HUES48 (cell line): ENCODE measurements around the gene ADAMTS4.
"Not testable (repeated sequence)": the region's sequence is repeated elsewhere in the genome, so short reads cannot be mapped to it uniquely, and the experiment has no call there.

Source experiments
- H3K27ac ChIP-seq: one replicate; pipeline ENCODE4 v1.7.0; 2013; ENCODE audit warnings: low read depth, low read length, inconsistent platforms
- H3K27me3 ChIP-seq: 2 replicates; pipeline ENCODE4 v1.6.1; 2013; ENCODE audit warnings: mild to moderate bottlenecking, low read length; ENCODE audit not compliant: control insufficient read depth, insufficient read depth
- H3K36me3 ChIP-seq: 2 replicates; pipeline ENCODE4 v1.6.1; 2013; ENCODE audit warnings: low read length; ENCODE audit not compliant: control insufficient read depth, insufficient read depth
- H3K4me1 ChIP-seq: 2 replicates; pipeline ENCODE4 v1.6.1; 2013; ENCODE audit warnings: mild to moderate bottlenecking, low read length; ENCODE audit not compliant: control insufficient read depth, insufficient read depth
- H3K4me3 ChIP-seq: 2 replicates; pipeline ENCODE4 v1.5.1; 2013; ENCODE audit warnings: mild to moderate bottlenecking, low read depth, low read length
- H3K9ac ChIP-seq: 2 replicates; pipeline ENCODE4 v1.6.1; 2013; ENCODE audit warnings: mild to moderate bottlenecking, low read depth, low read length, moderate library complexity
- H3K9me3 ChIP-seq: 2 replicates; pipeline ENCODE4 v1.6.1; 2013; ENCODE audit warnings: low read length; ENCODE audit not compliant: control insufficient read depth, insufficient read depth

The ADAMTS4 gene

DNA sequence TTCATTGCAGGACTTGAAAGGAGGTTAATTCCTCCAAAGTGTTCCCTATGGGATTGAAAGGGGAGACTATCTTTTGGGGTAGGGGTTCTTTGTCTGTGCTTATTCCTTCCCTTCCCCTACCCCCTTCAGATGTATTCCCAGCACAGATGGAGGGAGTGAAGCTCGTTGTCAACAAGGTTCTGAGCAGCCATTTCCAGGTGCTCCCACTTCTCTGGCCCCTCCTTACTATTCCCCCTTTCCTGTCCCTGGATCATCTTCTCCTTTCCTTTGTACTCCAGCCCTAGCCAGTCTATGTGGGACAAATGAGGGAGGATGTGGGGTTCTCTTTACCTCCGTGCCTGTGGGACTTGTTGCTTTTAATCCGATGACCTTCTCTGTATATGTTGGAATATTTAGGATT lies 27.9 kb upstream of the ADAMTS4 start:
- H3K9me3 ChIP-seq: no peaks in the 10 kb centered on the region
- H3K4me1 ChIP-seq: peaks cover 15% of the 10 kb centered on the region
- peak overlapping the region; percentile 23; the same call in 1 of the 2 replicates for H3K9ac ChIP-seq
- H3K27me3 ChIP-seq: no peaks in the 10 kb centered on the region
- peak overlapping the region; percentile 86 for H3K4me3 ChIP-seq
- peak overlapping the region; percentile 1 for H3K27ac ChIP-seq
- peaks cover 25% of the 10 kb centered on the region for H3K36me3 ChIP-seq

DNA sequence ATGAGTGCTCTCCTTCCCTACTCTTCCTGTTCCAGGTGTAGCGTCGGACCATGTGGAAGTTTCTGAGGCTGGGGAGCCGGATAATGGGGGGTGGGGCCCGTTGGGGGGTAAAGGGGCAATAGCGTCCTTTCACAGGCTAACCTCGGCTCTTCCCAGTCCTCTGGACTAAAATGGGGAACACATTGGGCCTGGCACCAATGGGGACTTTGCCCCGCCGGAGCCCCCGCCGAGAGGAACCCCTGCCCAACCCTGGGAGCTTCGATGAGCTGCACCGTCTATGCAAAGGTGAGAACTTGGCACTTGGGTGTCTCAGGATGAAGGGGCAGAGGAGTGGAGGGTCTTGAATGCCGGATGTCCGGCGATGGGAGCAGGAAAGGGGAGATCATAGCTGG lies 27.5 kb upstream of the ADAMTS4 start:
- H3K36me3 ChIP-seq: peaks cover 25% of the 10 kb centered on the region
- no peaks in the 10 kb centered on the region for H3K9me3 ChIP-seq
- peak overlapping the region; percentile 7 for H3K27ac ChIP-seq
- H3K9ac ChIP-seq: peak overlapping the region; percentile 54; the same call in 1 of the 2 replicates
- peak overlapping the region; percentile 86 for H3K4me3 ChIP-seq
- no peaks in the 10 kb centered on the region for H3K27me3 ChIP-seq
- H3K4me1 ChIP-seq: peaks cover 15% of the 10 kb centered on the region

DNA sequence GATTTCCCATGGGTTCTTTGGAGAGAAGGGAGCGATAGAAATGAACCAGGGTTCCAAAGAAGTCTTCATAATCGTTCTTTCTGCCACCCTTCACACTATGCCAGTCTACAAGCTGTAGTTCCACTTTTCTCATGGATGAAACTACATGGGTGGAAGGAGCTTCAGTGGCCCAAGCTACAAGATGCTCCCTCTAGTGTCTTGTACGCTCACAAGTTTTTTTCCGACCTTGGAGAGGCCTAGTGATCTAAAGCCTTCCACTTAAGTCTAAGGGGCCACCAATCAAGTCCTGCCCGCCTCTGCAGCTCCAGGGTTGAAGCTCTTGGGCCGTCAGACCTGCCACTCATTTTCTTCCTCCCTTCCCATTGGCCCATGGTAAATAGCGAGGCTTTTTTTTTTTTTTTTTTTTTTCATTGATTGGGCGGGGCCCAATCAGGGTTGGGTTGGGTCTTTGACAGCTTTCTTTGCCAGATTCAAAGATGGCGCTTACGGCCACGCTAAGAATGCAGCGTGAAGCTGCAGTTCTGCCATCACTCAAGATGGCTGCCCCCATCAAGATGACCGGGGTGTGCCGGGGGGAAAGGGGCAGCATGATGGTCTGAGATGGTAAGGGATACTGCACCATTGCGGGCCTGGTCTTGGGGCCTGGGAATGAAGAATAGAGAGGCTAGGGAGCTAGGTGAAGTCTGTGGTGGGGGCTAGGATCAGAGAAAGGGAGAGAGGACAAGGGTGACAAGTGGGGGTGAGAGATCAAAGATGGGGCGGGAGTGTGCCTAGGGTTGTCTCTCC lies 26.9 kb upstream of the ADAMTS4 start, which contains the start of gene TOMM40L:
TSS of gene TOMM40L (plus strand) at position 527 of the 786 bp plus-strand sequence. CDS start 430 bp downstream, outside the sequence.
- peak within 1 kb of the TSS; percentile 86 for H3K4me3 ChIP-seq
- H3K36me3 ChIP-seq: peaks cover 25% of the 10 kb centered on the region

DNA sequence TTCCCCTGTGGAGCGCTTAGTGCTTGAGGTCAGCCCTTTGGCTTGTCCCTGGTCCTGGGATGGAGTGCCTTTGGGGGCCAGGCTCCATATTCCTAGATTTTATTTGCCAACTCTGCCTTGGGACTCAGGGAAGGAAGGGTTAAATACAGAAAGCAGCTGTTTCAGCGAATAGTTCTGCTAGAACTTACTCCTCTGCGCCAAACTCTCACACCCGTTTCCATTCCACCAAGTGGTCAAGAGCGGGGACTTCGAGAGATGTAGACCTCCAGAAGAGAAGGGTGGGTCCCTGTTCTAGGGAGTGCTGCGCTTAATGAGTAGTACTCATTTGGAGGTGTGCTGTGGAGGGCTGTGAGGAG lies 26.3 kb upstream of the ADAMTS4 start:
- Histone ChIP-seq H3K4me1 (peaks cover 15% of the 10 kb centered on the region), H3K27ac (peak overlapping the region; percentile 30), H3K36me3 (peaks cover 23% of the 10 kb centered on the region), H3K27me3 (no peaks in the 10 kb centered on the region), H3K4me3 (no peak overlapping the region), H3K9me3 (no peaks in the 10 kb centered on the region), H3K9ac (no peak overlapping the region)

More for the DNA sequence above, 26.9 kb upstream of the ADAMTS4 start, which contains the start of gene TOMM40L:
- H3K4me1 ChIP-seq: peaks cover 15% of the 10 kb centered on the region
- H3K27me3 ChIP-seq: no peaks in the 10 kb centered on the region
- H3K27ac ChIP-seq: peak within 1 kb of the TSS; percentile 30
- peak within 1 kb of the TSS; percentile 54; the same call in 1 of the 2 replicates for H3K9ac ChIP-seq
- no peaks in the 10 kb centered on the region for H3K9me3 ChIP-seq

DNA sequence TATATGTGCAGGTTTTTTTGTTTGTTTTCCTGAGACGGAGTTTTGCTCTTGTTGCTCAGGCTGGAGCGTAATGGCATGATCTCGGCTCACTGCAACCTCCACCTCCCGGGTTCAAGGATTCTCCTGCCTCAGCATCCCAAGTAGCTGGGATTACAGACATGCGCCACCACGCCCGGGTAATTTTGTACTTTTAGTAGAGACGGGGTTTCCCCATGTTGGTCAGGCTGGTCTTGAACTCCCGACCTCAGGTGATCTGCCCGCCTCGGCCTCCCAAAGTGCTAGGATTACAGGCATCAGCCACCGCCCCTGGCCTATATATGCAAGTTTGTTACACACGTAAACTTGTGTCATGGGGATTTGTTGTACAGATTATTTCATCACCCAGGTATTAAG lies 25.8 kb upstream of the ADAMTS4 start:
- Histone ChIP-seq H3K4me1 (peaks cover 15% of the 10 kb centered on the region), H3K36me3 (peaks cover 18% of the 10 kb centered on the region)
- H3K4me3 ChIP-seq, H3K27me3 ChIP-seq, H3K9me3 ChIP-seq, H3K9ac ChIP-seq, H3K27ac ChIP-seq: not testable (repeated sequence)

DNA sequence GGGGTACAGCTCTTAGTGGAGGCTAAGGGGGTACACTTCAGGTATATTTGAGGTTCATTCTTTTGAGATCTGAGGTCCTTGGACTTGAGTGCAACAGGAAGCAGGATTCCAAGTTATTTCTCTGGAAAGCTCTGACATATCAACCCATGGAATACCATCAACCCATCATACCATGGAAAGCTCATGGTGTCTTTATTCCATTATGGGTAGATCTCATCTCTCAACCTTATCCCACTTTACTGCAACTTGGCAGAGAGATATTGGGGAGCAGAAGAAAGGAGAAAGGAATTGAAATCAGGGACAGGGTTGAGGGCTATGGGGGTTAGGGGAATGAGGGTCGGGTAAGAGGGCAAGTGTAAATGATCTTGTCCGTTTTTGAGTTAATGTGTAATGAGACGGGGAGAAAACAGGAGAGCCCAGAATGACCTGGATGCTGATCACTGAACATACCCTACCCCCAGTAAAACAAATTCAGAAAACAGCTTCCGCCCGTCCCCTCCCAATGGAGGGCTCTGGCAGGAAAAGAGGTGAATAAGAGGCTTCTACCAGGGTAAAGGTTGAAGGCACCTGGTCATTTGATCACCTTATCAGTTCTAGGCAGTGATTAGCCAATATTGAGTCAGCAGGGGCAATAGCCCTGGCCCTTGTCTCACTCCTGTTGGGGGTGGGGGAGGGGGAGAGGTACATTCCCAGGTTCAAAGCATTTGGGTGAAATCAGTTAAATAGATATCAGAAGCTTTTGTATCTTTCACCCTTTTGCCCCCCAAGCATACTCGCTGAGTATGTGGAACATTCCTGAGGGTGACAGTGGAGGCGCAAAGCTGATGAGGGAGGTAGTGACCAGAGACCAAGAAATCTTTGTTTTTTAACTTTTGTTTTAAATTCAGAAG lies 25.2 kb upstream of the ADAMTS4 start:
- H3K9ac ChIP-seq: no peak overlapping the region
- no peaks in the 10 kb centered on the region for H3K9me3 ChIP-seq
- peaks cover 15% of the 10 kb centered on the region for H3K4me1 ChIP-seq
- no peaks in the 10 kb centered on the region for H3K27me3 ChIP-seq
- H3K4me3 ChIP-seq: no peak overlapping the region
- H3K36me3 ChIP-seq: peaks cover 11% of the 10 kb centered on the region
- H3K27ac ChIP-seq: no peak overlapping the region

DNA sequence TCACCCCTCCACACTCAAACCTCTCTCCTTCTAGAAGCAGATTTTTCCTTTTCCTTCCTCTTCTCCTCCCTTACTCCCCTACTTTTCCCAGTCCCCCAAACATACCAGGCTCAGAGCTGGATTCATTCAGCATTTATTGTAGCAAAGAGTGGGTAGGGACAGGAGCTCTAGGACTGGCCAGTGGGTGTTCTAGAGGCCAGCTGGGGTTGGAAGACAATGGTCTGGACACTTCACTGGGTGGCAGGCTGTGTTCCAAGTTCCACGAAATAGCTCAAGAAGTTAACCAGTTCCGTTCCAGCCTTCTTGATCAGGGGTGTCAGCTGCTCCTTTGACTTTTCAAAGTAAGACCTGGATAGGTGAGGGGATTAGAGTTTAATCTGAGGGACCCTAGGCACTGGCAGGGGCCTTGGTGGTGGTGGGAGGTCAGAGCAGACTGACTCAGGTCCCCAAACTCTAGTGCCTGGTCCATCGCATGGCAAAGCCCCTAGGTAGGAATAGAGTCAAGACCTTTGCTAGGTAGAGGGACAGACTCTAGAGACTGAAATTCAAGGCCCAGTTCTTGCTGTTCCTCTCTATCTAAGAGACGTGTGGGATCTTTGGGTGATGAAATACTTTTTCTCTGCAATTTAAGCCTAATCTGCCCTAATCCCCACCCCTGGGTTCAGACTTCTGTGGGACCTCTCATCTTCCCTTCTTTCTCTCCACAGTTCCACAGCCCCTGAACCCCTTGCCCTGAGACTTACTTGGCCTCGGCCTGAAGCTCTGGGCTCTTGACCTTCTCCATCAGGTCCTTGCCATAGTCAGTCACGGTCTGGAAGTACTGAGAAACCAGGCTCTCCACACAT lies 23.5 kb upstream of the ADAMTS4 start:
- H3K27me3 ChIP-seq: no peaks in the 10 kb centered on the region
- H3K36me3 ChIP-seq: no peaks in the 10 kb centered on the region
- no peak overlapping the region for H3K9ac ChIP-seq
- H3K27ac ChIP-seq: no peak overlapping the region
- H3K4me3 ChIP-seq: no peak overlapping the region
- H3K4me1 ChIP-seq: peaks cover 17% of the 10 kb centered on the region; the same call in 1 of the 2 replicates
- H3K9me3 ChIP-seq: no peaks in the 10 kb centered on the region

DNA sequence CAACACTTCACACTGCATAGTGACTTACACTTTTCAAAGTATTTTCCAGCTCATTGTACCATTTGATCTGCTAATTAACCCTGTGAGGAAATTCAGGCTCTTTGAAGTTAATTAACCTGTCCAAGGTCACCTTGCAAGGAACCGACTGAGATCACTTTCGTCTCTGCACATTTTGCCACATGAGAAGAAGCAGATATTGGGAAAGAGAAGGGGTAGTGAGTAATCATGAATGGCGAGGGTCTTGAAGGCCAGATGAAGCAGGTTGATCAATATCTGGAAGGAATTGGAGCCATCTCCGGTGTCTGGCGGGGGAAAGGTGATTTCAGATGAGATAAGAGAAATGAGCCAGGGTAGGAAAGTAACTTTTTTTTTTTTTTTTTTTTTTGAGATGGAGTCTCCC lies 21.1 kb upstream of the ADAMTS4 start:
- H3K9me3 ChIP-seq: no peaks in the 10 kb centered on the region
- peaks cover 6% of the 10 kb centered on the region; the same call in 1 of the 2 replicates for H3K4me1 ChIP-seq
- H3K4me3 ChIP-seq: no peak overlapping the region
- no peaks in the 10 kb centered on the region for H3K27me3 ChIP-seq
- H3K9ac ChIP-seq: no peak overlapping the region
- peaks cover 6% of the 10 kb centered on the region; the same call in 1 of the 2 replicates for H3K36me3 ChIP-seq
- H3K27ac ChIP-seq: no peak overlapping the region

DNA sequence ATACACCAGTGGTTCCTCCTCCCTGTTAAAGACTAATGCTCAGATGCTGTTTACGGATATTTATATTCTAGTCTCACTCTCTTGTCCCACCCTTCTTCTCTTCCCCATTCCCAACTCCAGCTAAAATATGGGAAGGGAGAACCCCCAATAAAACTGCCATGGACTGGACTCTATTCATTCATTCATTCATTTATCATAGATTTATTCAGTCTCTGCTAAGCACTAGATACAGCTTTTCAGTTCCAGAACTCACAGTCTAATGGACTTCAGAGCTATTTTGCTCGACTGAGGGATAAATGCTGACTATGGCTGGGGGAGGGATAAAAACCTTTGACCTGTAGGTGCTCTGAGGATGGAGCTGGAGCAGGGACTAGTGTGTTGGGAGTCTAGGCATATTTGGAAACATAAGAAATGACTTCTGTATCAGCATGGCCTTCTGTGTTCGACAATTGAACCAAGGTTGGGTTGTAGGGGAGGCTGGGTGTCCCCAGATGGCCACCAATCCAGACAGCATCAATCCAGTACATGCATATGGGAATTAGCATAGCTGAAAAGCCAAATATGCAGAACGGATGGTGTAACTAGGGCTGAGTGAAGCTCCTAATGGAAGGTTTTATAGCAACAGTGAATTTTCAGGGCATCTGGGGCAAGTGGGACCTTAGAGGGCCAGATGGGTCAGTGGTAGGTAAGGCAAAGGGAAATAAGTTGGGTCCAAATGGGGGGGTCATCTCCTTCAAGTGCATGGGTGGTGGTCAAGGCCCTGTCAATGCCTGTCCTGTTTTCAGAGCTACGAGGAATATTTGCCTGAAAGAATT lies 20.4 kb upstream of the ADAMTS4 start:
- Histone ChIP-seq H3K9ac (no peak overlapping the region), H3K4me1 (peaks cover 6% of the 10 kb centered on the region; the same call in 1 of the 2 replicates), H3K27ac (no peak overlapping the region), H3K9me3 (no peaks in the 10 kb centered on the region), H3K27me3 (no peaks in the 10 kb centered on the region), H3K36me3 (peaks cover 11% of the 10 kb centered on the region), H3K4me3 (no peak overlapping the region)
